OCI-LY1 (cell line): Measurements from ENCODE around the gene BLNK.
A peak's percentile ranks its signal among the peaks of the same experiment; 100 is the strongest.

Experiments used
- H2AFZ ChIP-seq: fragments of 200-600 bp; sonication (generic), shearing (Covaris generic); 2 replicates; pipeline ENCODE4 v1.6.0; 2014; ENCODE audit warnings: antibody characterized with exemption, mild to moderate bottlenecking, low read length
- H3F3A ChIP-seq: fragments of 200-600 bp; sonication (generic), shearing (Covaris generic); 2 replicates; pipeline ENCODE4 v1.6.0; 2014; ENCODE audit warnings: mild to moderate bottlenecking, antibody characterized with exemption, low read length, moderate library complexity; ENCODE audit not compliant: insufficient read depth
- H3K27ac ChIP-seq: fragments of 200-600 bp; sonication (generic); 2 replicates; pipeline ENCODE4 v1.5.1; 2014; ENCODE audit warnings: low read length, mixed run types, mild to moderate bottlenecking, low read depth; ENCODE audit not compliant: poor library complexity, severe bottlenecking
- H3K27me3 ChIP-seq: fragments of 200-600 bp; sonication (generic); 2 replicates; pipeline ENCODE4 v1.6.0; 2014; ENCODE audit warnings: antibody characterized with exemption, mild to moderate bottlenecking, low read length, moderate library complexity; ENCODE audit not compliant: insufficient read depth
- H3K36me3 ChIP-seq: fragments of 200-600 bp; sonication (generic); 2 replicates; pipeline ENCODE4 v1.6.1; 2014; ENCODE audit warnings: mild to moderate bottlenecking, antibody characterized with exemption, low read length, moderate library complexity, mixed read lengths; ENCODE audit not compliant: insufficient read depth
- H3K4me1 ChIP-seq: fragments of 200-600 bp; sonication (generic); 2 replicates; pipeline ENCODE4 v1.5.1; 2014; ENCODE audit warnings: mild to moderate bottlenecking, low read length, moderate library complexity; ENCODE audit not compliant: insufficient read depth, severe bottlenecking
- H3K4me2 ChIP-seq: fragments of 200-600 bp; sonication (generic), shearing (Covaris generic); 2 replicates; pipeline ENCODE4 v1.6.1; 2014; ENCODE audit warnings: low read length
- H3K4me3 ChIP-seq: fragments of 200-600 bp; sonication (generic); 2 replicates; pipeline ENCODE4 v1.5.1; 2014; ENCODE audit warnings: low read length, low read depth, mild to moderate bottlenecking, mixed read lengths; ENCODE audit not compliant: poor library complexity, severe bottlenecking
- H3K79me2 ChIP-seq: fragments of 200-600 bp; shearing (Covaris generic); 2 replicates; pipeline ENCODE4 v1.6.1; 2016; ENCODE audit warnings: mixed run types, low read length, mixed read lengths; ENCODE audit not compliant: insufficient read depth
- H3K9ac ChIP-seq: fragments of 200-600 bp; sonication (generic), shearing (Covaris generic); 2 replicates; pipeline ENCODE4 v1.6.1; 2014; ENCODE audit warnings: mild to moderate bottlenecking, low read length, mixed read lengths
- H3K9me2 ChIP-seq: fragments of 200-600 bp; sonication (generic), shearing (Covaris generic); 2 replicates; pipeline ENCODE4 v1.6.1; 2014; ENCODE audit warnings: low read depth, mild to moderate bottlenecking, low read length, mixed read lengths
- H3K9me3 ChIP-seq: fragments of 200-600 bp; shearing (Covaris generic); 2 replicates; pipeline ENCODE4 v1.6.1; 2014; ENCODE audit warnings: low read length, mixed read lengths
- H4K20me1 ChIP-seq: fragments of 200-600 bp; sonication (generic), shearing (Covaris generic); 2 replicates; pipeline ENCODE4 v1.6.0; 2016; ENCODE audit warnings: mild to moderate bottlenecking, low read length; ENCODE audit not compliant: insufficient read depth
- EZH2 ChIP-seq: fragments of 200-600 bp; sonication (generic), shearing (Covaris generic); IDR thresholded peaks from 2 replicates; pipeline ENCODE4 v1.8.0; 2017; ENCODE audit warnings: borderline replicate concordance, mixed run types, mild to moderate bottlenecking, antibody characterized with exemption, low read length, moderate library complexity, mixed read lengths
- TF ChIP-seq, protein P1 (sequence below): fragments of 200-600 bp; sonication (generic), shearing (Covaris generic); IDR thresholded peaks from 2 replicates; pipeline ENCODE4 v1.5.1; 2017; ENCODE audit warnings: mild to moderate bottlenecking, antibody characterized with exemption, low read length, moderate library complexity, mixed read lengths

Gene BLNK

GRCh38 chr10:96233959-96234358 lies 37.4 kb downstream of the BLNK start:
- TF ChIP-seq, protein P1, sequence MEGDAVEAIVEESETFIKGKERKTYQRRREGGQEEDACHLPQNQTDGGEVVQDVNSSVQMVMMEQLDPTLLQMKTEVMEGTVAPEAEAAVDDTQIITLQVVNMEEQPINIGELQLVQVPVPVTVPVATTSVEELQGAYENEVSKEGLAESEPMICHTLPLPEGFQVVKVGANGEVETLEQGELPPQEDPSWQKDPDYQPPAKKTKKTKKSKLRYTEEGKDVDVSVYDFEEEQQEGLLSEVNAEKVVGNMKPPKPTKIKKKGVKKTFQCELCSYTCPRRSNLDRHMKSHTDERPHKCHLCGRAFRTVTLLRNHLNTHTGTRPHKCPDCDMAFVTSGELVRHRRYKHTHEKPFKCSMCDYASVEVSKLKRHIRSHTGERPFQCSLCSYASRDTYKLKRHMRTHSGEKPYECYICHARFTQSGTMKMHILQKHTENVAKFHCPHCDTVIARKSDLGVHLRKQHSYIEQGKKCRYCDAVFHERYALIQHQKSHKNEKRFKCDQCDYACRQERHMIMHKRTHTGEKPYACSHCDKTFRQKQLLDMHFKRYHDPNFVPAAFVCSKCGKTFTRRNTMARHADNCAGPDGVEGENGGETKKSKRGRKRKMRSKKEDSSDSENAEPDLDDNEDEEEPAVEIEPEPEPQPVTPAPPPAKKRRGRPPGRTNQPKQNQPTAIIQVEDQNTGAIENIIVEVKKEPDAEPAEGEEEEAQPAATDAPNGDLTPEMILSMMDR: no peak
- Histone ChIP-seq H3K79me2 (no peaks in the 10 kb centered on the region), H2AFZ (no peak overlapping the region), H3K27me3 (no peaks in the 10 kb centered on the region), H3F3A (no peaks in the 10 kb centered on the region), H3K4me1 (peaks cover 23% of the 10 kb centered on the region), H3K36me3 (peaks cover 81% of the 10 kb centered on the region), H3K27ac (no peak overlapping the region), H3K9me3 (no peaks in the 10 kb centered on the region), H3K9ac (no peak overlapping the region), H3K4me2 (no peak overlapping the region), H3K4me3 (no peak overlapping the region), H4K20me1 (no peaks in the 10 kb centered on the region), H3K9me2 (no peaks in the 10 kb centered on the region)

GRCh38 chr10:96230527-96230926 lies 40.8 kb downstream of the BLNK start:
- Histone ChIP-seq H3K9ac (peak overlapping the region; percentile 13; the same call in 1 of the 2 replicates), H2AFZ (no peak overlapping the region), H3K4me3 (no peak overlapping the region), H3K27ac (peak overlapping the region; percentile 83), H3K79me2 (no peaks in the 10 kb centered on the region), H3F3A (no peaks in the 10 kb centered on the region), H3K4me2 (no peak overlapping the region), H4K20me1 (no peaks in the 10 kb centered on the region), H3K4me1 (peaks cover 23% of the 10 kb centered on the region), H3K9me3 (no peaks in the 10 kb centered on the region), H3K36me3 (peaks cover 75% of the 10 kb centered on the region), H3K9me2 (no peaks in the 10 kb centered on the region), H3K27me3 (no peaks in the 10 kb centered on the region)
- TF ChIP-seq EZH2: no peak

GRCh38 chr10:96229568-96230030 lies 41.8 kb downstream of the BLNK start:
- H3F3A ChIP-seq: no peaks in the 10 kb centered on the region

More at GRCh38 chr10:96229568-96230030, 41.8 kb downstream of the BLNK start:
- H3K9me3 ChIP-seq: no peaks in the 10 kb centered on the region
- H4K20me1 ChIP-seq: no peaks in the 10 kb centered on the region
- TF ChIP-seq EZH2: no peak
- TF ChIP-seq, protein P1: peak; percentile 83
- H3K9me2 ChIP-seq: no peaks in the 10 kb centered on the region
- no peak overlapping the region for H3K4me2 ChIP-seq
- H3K4me3 ChIP-seq: no peak overlapping the region
- peaks cover 23% of the 10 kb centered on the region for H3K4me1 ChIP-seq
- H3K79me2 ChIP-seq: no peaks in the 10 kb centered on the region
- H3K36me3 ChIP-seq: peaks cover 73% of the 10 kb centered on the region
- H3K27me3 ChIP-seq: no peaks in the 10 kb centered on the region
- peak overlapping the region; percentile 83 for H3K27ac ChIP-seq
- peak overlapping the region; percentile 15; the same call in 1 of the 2 replicates for H3K9ac ChIP-seq
- no peak overlapping the region for H2AFZ ChIP-seq
